ENCODE results near the gene GDF7. TPM values are rescaled to one million over a fixed set of nuclear protein-coding genes. Genes with fewer than 3 reads are reported as not detected.
A peak's percentile ranks its signal among the peaks of the same experiment; 100 is the strongest.

Gene GDF7
- total RNA-seq, 1 donor from 2014 or later = 2.3 TPM

GRCh38 chr2:20673686-20674308, 6.9 kb downstream of the GDF7 start:
- no peak for DNase-seq (ENCODE audit: low read depth in 2 of 2)

- DNase-seq (ENCODE audit: low read depth in 2 of 2) = no peak
These were observed 7.5 kb downstream of the GDF7 start for GRCh38 chr2:20674309-20674965.

- DNase-seq (ENCODE audit: low read depth in 2 of 2) = peak in 1 of 2 donors; percentile 81
These were observed 8.2 kb downstream of the GDF7 start for GRCh38 chr2:20674974-20675679.

GRCh38 chr2:20675701-20676352, 8.9 kb downstream of the GDF7 start:
- DNase-seq (ENCODE audit: low read depth in 2 of 2) = no peak

GRCh38 chr2:20676353-20677215, 9.6 kb downstream of the GDF7 start:
- no peak for DNase-seq (ENCODE audit: low read depth in 2 of 2)

- DNase-seq (ENCODE audit: low read depth in 2 of 2) = no peak
These were observed 10.5 kb downstream of the GDF7 start for GRCh38 chr2:20677301-20678085.

- DNase-seq (ENCODE audit: low read depth in 2 of 2) = no peak
These were observed 11.1 kb downstream of the GDF7 start for GRCh38 chr2:20678086-20678395.

- DNase-seq (ENCODE audit: low read depth in 2 of 2) = no peak
These were observed 11.8 kb downstream of the GDF7 start for GRCh38 chr2:20678780-20679179.

- DNase-seq (ENCODE audit: low read depth in 2 of 2) = no peak
These were observed 13.9 kb downstream of the GDF7 start for GRCh38 chr2:20680744-20681375.

- DNase-seq (ENCODE audit: low read depth in 2 of 2) = peak in 1 of 2 donors; percentile 50
These were observed 15.4 kb downstream of the GDF7 start for GRCh38 chr2:20682167-20682920.

- no peak for DNase-seq (ENCODE audit: low read depth in 2 of 2)
These were observed 17.7 kb downstream of the GDF7 start for GRCh38 chr2:20684581-20685063.

GRCh38 chr2:20687260-20687832, 20.4 kb downstream of the GDF7 start:
- DNase-seq (ENCODE audit: low read depth in 2 of 2) = no peak

GRCh38 chr2:20689428-20690264, 22.7 kb downstream of the GDF7 start:
- DNase-seq (ENCODE audit: low read depth in 2 of 2) = no peak

GRCh38 chr2:20691076-20691734, 24.3 kb downstream of the GDF7 start:
- DNase-seq (ENCODE audit: low read depth in 2 of 2) = no peak

GRCh38 chr2:20692081-20692480, 25.1 kb downstream of the GDF7 start:
- DNase-seq (ENCODE audit: low read depth in 2 of 2) = no peak

- DNase-seq (ENCODE audit: low read depth in 2 of 2) = no peak
These were observed 26.4 kb downstream of the GDF7 start for GRCh38 chr2:20693317-20693716.

GRCh38 chr2:20696366-20696765, 29.4 kb downstream of the GDF7 start:
- no peak for DNase-seq (ENCODE audit: low read depth in 2 of 2)
